Heart right ventricle (tissue), 16 donors: ENCODE results near the gene POPDC2. TPM values are rescaled to one million over a fixed set of nuclear protein-coding genes. Genes with fewer than 3 reads are reported as not detected.

Source experiments
- ATAC-seq, 8 donors: fragments of 200-7000 bp; cut with Tn5 transposase; one replicate each; pipeline ENCODE4 v1.9.1; 2020; ENCODE audit warnings: mild to moderate bottlenecking in 8 of 8, moderate library complexity in 8 of 8, moderate number of reproducible peaks in 1 of 8
- DNase-seq, 2 donors: peaks; one replicate each; pipeline ENCODE4 v3.0.0-alpha.2; 2020
- H3K27ac ChIP-seq, 10 donors: fragments of 200-600 bp; sonication (generic) in 2 of 10; one replicate each; pipeline versions ENCODE4 v1.5.0 to v1.8.0; 2020 to 2022; ENCODE audit warnings: mild to moderate bottlenecking in 3 of 10
- H3K27me3 ChIP-seq, 7 donors: fragments of 200-600 bp; one replicate each; pipeline ENCODE4 v1.8.0; 2021 to 2022; ENCODE audit warnings: mild to moderate bottlenecking in 2 of 7
- H3K36me3 ChIP-seq, 9 donors: fragments of 200-600 bp; sonication (generic) in 1 of 9; one replicate each; pipeline versions ENCODE4 v1.5.0 to v1.8.0; 2020 to 2022; ENCODE audit warnings: mild to moderate bottlenecking in 2 of 9
- H3K4me1 ChIP-seq, 9 donors: fragments of 200-600 bp; sonication (generic) in 1 of 9; one replicate each; pipeline versions ENCODE4 v1.5.0 to v1.8.0; 2020 to 2022; ENCODE audit warnings: mild to moderate bottlenecking in 4 of 9
- H3K4me3 ChIP-seq, 10 donors: fragments of 200-600 bp; sonication (generic) in 2 of 10; one replicate each; pipeline versions ENCODE4 v1.5.0 to v1.8.0; 2020 to 2022; ENCODE audit warnings: mild to moderate bottlenecking in 7 of 10, moderate library complexity in 2 of 10
- H3K9me3 ChIP-seq, 11 donors: fragments of 200-600 bp in 10 of 11; sonication (generic) in 2 of 11; one replicate each; pipeline versions ENCODE4 v1.5.0 to v1.8.0; 2013 to 2022; ENCODE audit warnings: mild to moderate bottlenecking in 2 of 11, control low read depth in 1 of 11, moderate library complexity in 1 of 11
- WGBS, 2 donors: extraction: QIAGEN DNeasy Blood & Tissue Kit; methylation state at CpG; one replicate each; pipeline ENCODE4 v1.1.7; 2013; ENCODE audit warnings: inconsistent platforms in 1 of 2; 5-methylcytosine and 5-hydroxymethylcytosine counted together
- intact Hi-C, 10 donors: fragments of 100-400 bp; cut with DNase I; formaldehyde crosslinking; loops; one replicate each; pipeline versions ENCODE4 v1.11.1 to v1.14.2; 2022
- polyA plus RNA-seq, 2 donors: library from polyadenylated mRNA; stranded (reverse); fragments of 200-250 nt; gene quantifications; one replicate each; pipeline ENCODE4 v1.2.3, GENCODE V29; 2013
- total RNA-seq, 10 donors: library from RNA; stranded (reverse); fragmentation: NEBNext Ultra II Directional in 3 of 10; extraction: Animal tissue kit (Norgen Biotek cat#: 25700) in 3 of 10; gene quantifications; one replicate each; pipeline versions ENCODE4 v1.2.1 to v1.2.4, GENCODE V29; 2021 to 2023
- TF ChIP-seq, protein P1 (sequence below), 9 donors: fragments of 200-600 bp; sonication (generic) in 2 of 9; IDR thresholded peaks; one replicate each; pipeline versions ENCODE4 v1.5.0 to v1.8.0; 2021 to 2022; ENCODE audit warnings: antibody characterized with exemption in 9 of 9, mild to moderate bottlenecking in 5 of 9, moderate library complexity in 1 of 9
- donor health status: Arrhythmogenic right ventricular cardiomyopathy.
- donor health status: ischemic (EF 13 %, LVEDD 7.1; RV severe dilation, severe dysfunction).
- donor health status: healthy with polysubstance abuse.
- donor health status: DM: no; HTN: yes; CAD: no.
- donor health status: DM: no; HTN: no; CAD: no.
- donor health status: ischemic (EF 25% LVEDD 6.9; RV normal size, moderate dysfunction).
- donor health status: ischemic (EF 25% LVEDD 5.7; RV mildly dilated, moderate dysfunction).
- donor health status: healthy.
- donor health status: DM: yes; HTN: yes; CAD: no.
- donor health status: Ischemic cardiomyopathy.
- donor health status: ischemic (EF 35%, LVEDD 5.7; RV mildly dilated, moderate dysfunction).
- donor health status: nonischemic (EF 11% LVEDD 7.7; RV severe dilation, severe dysfunction).
- donor health status: DM: yes; HTN: yes; CAD: no.
- donor health status: PGD.
- donor health status: ischemic (EF 29% LVEDD 5.4; RV normal size, mild dysfunction).
- donor health status: nonischemic (EF 23%, LVEDD 6.1; RV moderate dilation, normal function).

The POPDC2 gene
- total and polyA plus RNA-seq, 12 donors = 351 to 928 (median 732) TPM

DNA sequence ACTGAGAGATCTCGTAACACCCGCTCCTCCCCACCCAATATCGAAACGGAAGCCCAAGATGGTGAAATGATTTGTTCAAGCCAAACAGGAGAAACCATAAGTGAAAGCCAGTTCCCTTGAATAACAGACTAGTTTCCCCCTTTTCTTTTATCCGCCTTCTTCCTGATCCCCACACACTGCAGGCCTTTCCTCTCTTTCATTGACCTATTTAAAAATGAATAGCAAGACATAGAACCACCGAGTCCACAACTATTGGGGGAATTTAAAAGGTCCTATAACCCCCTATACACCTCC is 17.2 kb upstream of the POPDC2 start:
- TF ChIP-seq, protein P1, sequence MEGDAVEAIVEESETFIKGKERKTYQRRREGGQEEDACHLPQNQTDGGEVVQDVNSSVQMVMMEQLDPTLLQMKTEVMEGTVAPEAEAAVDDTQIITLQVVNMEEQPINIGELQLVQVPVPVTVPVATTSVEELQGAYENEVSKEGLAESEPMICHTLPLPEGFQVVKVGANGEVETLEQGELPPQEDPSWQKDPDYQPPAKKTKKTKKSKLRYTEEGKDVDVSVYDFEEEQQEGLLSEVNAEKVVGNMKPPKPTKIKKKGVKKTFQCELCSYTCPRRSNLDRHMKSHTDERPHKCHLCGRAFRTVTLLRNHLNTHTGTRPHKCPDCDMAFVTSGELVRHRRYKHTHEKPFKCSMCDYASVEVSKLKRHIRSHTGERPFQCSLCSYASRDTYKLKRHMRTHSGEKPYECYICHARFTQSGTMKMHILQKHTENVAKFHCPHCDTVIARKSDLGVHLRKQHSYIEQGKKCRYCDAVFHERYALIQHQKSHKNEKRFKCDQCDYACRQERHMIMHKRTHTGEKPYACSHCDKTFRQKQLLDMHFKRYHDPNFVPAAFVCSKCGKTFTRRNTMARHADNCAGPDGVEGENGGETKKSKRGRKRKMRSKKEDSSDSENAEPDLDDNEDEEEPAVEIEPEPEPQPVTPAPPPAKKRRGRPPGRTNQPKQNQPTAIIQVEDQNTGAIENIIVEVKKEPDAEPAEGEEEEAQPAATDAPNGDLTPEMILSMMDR (IDR thresholded peaks at IDR 0.05) = no peak
- intact Hi-C loops = loop anchor here in 7 of 10 donors (1.0 to 10.0 kb wide), 12 partner anchors 80 to 403 kb away; partner anchors contain the start of genes PLA1A (in 2 of the 7), TIMMDC1 (in 2 of the 7) and ADPRH (in 1 of the 7)
- H3K36me3 ChIP-seq = peaks cover 0 to 28% (median 11%) of the 10 kb centered on the region in 9 donors
- ATAC-seq (no peak), DNase-seq (no peak)
- H3K4me1 ChIP-seq = peaks cover 6 to 39% (median 30%) of the 10 kb centered on the region in 9 donors
- peak overlapping the region; percentile 89 to 98 (median 96) for H3K27ac ChIP-seq
- 7 to 15% methylated on average over 6 of the region's 6 CpGs for WGBS, 2 donors
- no peaks in the 10 kb centered on the region for H3K27me3 ChIP-seq
- peak overlapping the region; percentile 53 to 81 (median 70) for H3K4me3 ChIP-seq
- no peaks in the 10 kb centered on the region for H3K9me3 ChIP-seq

- WGBS, 2 donors = 0 to 1% methylated on average over 53 to 54 of the region's 54 CpGs
- Histone ChIP-seq H3K9me3 (no peaks in the 10 kb centered on the region), H3K27me3 (no peaks in the 10 kb centered on the region), H3K4me3 (peak within 1 kb of the TSS; percentile 53 to 81 (median 70)), H3K4me1 (peaks cover 6 to 45% (median 34%) of the 10 kb centered on the region in 9 donors), H3K27ac (peak within 1 kb of the TSS; percentile 89 to 98 (median 96)), H3K36me3 (peaks cover 0 to 34% (median 11%) of the 10 kb centered on the region in 9 donors)
- TF ChIP-seq, protein P1 (IDR thresholded peaks at IDR 0.05) = no peak
- DNase-seq (peak; percentile 91 to 96), ATAC-seq (peak; percentile 86 to 94 (median 91))
- intact Hi-C loops = loop anchor here in 7 of 10 donors (1.0 to 10.0 kb wide), 12 partner anchors 80 to 402 kb away; partner anchors contain the start of genes PLA1A (in 2 of the 7), TIMMDC1 (in 2 of the 7) and ADPRH (in 1 of the 7)
Measured at GRCh38 chr3:119676771-119677640, 16.6 kb upstream of the POPDC2 start, which contains the start of gene COX17. Gene COX17, minus strand, starts transcription at chr3:119677406. Its CDS starts 96 bp downstream, at chr3:119677310.

DNA sequence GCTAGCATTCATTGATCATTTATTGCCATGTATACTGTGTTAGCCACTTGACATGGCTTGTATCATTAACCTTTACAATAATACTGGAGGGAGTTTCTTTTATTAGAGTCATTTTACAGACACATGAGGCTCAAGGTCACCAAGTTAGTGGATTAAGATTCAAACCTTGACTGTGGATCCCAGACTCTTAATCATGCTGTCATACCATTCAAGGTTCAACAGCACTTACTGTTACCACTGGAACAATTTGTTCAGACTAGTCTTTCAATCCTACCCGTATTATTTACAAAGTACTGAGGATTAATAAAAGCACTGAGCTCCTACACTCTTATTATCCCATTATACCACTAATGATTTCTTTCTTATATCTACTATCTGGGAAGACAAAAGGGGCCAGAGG is 15.6 kb upstream of the POPDC2 start:
- Histone ChIP-seq H3K36me3 (peaks cover 0 to 44% (median 13%) of the 10 kb centered on the region in 9 donors), H3K27me3 (no peaks in the 10 kb centered on the region), H3K9me3 (no peaks in the 10 kb centered on the region), H3K27ac (peak overlapping the region; percentile 89 to 98 (median 96)), H3K4me1 (peaks cover 4 to 50% (median 36%) of the 10 kb centered on the region in 9 donors), H3K4me3 (peak overlapping the region; percentile 53 to 81 (median 70))
- TF ChIP-seq, protein P1 (IDR thresholded peaks at IDR 0.05) = no peak
- ATAC-seq (no peak), DNase-seq (no peak)
- WGBS, 2 donors = 27 to 35% methylated on average over 1 of the region's 1 CpG
- intact Hi-C loops = loop anchor here in 7 of 10 donors (2.0 to 10.0 kb wide), 11 partner anchors 79 to 401 kb away; partner anchors contain the start of genes PLA1A (in 2 of the 7), ADPRH (in 1 of the 7) and TIMMDC1 (in 1 of the 7)

DNA sequence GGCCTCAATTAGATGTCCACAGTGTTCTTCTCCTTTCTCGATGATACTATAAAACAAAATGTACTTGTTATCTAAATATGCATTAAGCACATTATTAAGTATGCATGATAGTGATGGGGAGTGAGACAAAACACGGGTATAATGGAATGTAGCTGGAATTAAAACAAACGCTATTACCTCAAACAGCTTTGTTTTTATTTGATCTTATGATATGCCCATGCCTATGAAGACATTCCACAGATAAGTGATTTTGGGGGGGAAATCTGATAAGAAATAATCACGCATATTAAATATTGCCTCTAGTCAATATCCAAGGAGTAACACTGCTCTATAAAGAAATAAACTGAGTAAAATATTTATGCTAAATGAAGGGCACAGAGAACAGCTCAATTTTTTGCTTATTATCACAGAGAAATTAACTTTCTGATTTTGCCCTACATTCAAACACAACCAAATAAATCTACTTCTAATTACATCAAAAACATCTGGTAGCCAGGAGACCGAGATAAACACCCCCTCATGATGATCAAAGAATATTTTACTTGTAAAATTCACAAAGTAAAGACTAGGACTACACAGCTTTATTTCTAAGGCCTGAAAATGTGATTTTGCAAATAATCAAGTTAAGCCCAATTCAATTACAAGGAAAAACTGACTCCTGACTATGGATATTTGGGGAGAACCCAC is 14.9 kb upstream of the POPDC2 start:
- H3K4me3 ChIP-seq = peak overlapping the region in 7 of 10 donors; percentile 55 to 81 (median 72)
- 50 to 68% methylated on average over 5 of the region's 5 CpGs for WGBS, 2 donors
- intact Hi-C loops = loop anchor here in 7 of 10 donors (2.0 to 10.0 kb wide), 11 partner anchors 78 to 401 kb away; partner anchors contain the start of genes PLA1A (in 2 of the 7), ADPRH (in 1 of the 7) and TIMMDC1 (in 1 of the 7)
- peaks cover 3 to 51% (median 37%) of the 10 kb centered on the region in 9 donors for H3K4me1 ChIP-seq
- peaks cover 0 to 50% (median 17%) of the 10 kb centered on the region in 9 donors for H3K36me3 ChIP-seq
- no peak for DNase-seq
- H3K27ac ChIP-seq = peak overlapping the region; percentile 89 to 98 (median 96)
- TF ChIP-seq, protein P1 (IDR thresholded peaks at IDR 0.05) = no peak
- ATAC-seq = no peak
- H3K27me3 ChIP-seq = no peaks in the 10 kb centered on the region
- no peaks in the 10 kb centered on the region for H3K9me3 ChIP-seq
